HK-2 (cell line): Measurements from ENCODE around the gene FEV.
A peak's percentile ranks its signal among the peaks of the same experiment; 100 is the strongest.

Source experiments
- DNase-seq: peaks from one replicate; pipeline ENCODE4 v3.0.0-alpha.2; 2018; ENCODE audit not compliant: unreplicated experiment

FEV gene

DNA sequence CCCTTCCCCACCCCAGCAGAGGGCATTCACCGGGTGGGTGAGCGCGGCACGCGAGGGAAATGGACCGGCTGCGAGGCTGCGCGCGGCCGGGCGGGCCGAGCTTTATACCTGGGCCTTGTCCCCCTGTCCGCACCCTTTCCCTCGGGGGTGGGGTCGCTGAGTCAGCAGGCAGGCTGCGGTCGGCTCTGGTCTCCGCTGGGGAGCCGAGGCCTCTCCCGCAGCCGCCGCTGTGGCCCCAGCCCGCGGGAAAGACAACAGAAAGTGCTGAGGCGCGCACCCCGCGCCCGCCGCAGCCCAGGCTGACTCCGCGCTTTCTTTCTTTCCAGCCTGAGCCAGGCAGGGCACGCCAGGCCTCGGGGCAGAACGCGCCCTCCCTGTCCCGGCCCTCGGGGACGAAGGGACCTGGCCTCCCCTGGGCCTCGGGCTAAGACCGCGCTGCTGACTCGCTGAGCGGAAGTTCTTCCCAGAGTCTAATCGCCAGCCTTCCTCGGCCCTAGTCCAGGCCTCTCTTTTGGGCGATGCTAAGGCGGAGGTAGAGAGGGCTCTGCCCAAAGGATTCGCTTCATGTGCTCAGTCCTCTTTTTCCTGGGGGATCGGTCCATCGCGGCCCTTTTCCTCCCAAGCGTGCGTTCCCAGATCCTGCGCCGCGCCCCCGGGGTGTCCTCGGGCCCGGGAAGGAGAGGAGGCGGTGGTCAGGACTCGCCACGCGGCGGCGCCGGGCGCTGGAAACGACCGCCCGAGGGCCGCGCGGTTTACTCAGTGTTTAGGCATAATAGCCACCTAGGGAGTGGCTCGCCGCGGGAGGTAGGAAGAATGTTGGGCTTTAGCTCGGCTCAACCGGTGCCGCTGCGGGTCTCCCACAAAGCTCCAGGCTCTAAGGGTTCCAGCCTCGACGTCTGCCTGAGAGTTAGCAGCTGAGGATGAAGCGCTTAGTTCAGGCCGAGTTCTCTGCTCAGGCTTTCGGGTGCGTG lies 8.6 kb upstream of the FEV start, which contains the start of gene CRYBA2:
Gene CRYBA2, minus strand, starts transcription at position 78 of the 971 bp plus-strand sequence. CDS start 246 bp downstream, outside the sequence.
- peak; percentile 55 for DNase-seq

DNA sequence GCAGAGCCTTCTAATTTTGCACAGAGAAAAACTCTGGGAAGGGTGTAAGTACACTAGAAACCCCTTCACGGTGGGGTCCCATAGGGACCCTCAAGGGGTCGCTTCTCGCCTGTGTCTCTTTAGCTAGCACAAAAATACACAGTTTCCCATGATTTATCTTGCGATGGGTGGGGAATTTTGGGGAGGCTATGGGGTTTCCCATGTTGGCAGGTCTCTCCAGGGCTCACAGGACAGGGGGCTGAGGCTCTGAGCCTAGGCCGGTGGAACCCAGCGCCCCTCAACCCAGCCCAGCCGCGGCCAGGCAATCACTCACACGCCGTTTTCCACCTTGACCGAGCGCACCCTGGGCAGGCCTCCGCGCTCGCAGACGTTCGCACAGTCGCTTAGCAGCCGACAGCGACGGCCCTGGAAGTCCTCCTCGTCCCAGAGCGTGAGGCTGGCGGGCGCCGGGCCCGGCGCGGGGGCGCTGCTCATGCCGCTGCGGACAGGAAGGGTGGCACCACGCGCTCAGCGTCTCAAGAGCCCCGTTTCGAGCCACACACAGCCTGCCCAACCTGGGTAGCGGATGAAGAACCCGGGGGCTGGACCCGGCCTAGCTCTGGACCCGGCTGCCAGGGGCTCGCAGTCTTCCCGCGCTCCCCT lies 7.8 kb upstream of the FEV start:
- no peak for DNase-seq

DNA sequence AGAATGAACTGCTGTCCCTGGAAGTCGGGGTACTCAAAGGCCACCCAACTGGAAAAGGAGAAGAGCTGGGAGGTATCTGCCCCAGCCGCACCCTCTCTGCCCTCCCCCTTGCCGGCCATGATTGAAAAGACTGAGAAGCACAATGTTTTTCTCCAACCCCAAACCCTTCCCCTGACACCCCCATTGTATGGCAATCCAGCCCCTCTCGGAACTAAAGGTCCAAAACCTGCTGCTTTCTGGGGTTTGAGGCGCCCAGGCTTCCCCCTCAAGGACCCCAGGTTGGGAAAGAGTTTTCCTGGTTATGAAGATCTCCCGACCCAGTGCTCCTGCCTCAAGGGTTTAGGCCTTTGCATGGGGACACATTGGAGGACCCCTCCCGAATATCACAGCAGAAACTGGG lies 7.2 kb upstream of the FEV start:
- DNase-seq = no peak

DNA sequence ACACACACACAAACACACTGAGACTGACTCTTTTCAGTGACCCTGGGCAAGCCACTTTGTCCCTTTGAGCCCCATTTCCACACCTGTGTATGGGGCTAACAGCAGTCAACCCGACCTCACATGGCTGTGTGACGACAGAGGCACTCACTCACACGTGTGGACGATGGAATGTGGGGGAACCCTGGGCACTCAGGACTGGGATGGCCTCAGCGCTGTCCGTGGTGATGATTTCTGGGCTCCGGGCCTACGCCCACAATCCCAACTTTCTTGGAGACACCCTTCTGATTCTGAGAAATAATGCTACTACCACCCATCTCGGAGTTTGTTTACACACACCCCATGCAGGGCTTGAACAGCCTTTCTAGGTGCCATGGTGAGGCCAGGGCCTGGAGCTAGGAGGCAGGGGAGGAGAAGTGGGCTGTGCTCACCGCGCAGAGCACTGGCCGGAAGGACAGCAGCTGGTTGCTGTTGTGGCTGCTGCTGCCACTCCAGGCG lies 6.7 kb upstream of the FEV start:
- DNase-seq = no peak

DNA sequence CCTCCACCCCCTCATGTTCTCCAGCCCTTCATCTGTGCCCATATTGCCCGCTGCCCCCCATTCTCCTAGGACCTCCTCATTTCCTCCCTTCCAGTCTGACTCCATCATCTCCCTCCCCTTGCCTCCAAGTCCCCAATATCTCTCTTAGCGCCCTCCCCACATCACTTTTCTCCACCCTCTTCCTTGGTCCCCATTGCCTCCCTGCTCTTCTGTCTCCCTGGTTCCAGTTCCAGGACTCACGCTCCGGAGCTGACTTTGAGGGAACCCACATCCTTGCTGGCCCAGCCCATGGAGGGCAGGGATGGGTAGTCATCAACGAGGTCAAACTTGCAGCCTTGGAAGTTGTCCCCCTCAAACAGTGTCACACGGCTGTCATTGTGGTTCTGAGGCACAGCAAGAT lies 5.6 kb upstream of the FEV start:
- DNase-seq = no peak

DNA sequence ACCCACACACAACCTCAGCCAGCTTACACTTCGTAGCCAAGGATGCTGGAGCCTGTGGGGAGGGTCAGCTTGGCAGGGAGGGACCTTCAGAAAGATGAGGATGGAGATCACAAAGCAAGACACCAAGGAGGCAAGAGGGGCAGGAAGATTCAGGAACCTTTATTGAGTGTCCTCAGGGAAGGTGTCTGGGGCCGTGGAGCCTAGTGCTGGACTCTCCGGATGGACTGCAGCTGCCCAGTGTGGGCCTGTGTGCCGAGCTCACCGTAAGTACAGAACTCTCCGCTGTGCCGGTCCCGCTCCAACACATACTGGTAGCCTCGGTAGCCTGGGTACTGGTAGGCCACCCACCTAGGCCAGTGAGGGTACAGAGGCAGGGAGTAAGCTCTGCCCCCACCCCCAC lies 5.1 kb upstream of the FEV start:
- DNase-seq = no peak

DNA sequence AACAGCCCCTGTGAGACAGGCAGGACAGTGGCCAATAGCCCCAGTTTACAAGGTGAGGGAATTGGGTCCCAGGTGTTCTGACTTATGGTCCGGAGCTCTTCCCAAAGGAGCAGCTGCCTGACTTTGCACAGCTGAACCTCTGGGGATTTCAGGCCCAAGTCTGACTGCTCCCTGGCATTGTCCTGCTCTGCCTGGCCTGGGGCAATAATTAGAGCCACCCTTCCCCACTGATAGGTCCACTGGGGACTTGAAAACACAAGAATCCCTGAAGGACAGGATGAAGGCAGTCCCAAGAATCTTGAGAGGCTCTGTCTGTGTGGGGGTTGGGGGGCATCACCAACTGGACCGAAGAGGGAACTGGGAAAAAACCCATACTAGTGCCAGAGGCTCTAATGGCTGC lies 3.7 kb upstream of the FEV start:
- DNase-seq = no peak

DNA sequence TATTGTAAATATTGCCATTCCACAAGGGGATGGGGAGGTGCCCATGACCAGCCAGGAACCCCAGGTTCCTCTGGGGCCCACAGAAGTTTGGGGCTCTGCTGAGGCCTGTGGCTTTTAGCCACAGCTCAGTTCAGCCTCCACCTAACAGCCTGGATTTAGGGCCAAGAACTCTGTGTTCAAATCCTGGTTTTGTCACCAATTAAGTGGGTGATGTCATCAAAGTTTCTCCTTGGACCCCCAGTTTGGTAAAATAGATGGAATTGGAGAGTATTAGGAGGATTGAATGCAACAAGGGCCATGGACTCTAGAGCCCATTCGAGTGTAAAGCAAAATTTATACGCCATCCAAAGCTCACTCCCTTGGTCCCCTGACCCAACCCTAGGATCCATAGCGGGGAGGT lies 3.2 kb upstream of the FEV start:
- no peak for DNase-seq

DNA sequence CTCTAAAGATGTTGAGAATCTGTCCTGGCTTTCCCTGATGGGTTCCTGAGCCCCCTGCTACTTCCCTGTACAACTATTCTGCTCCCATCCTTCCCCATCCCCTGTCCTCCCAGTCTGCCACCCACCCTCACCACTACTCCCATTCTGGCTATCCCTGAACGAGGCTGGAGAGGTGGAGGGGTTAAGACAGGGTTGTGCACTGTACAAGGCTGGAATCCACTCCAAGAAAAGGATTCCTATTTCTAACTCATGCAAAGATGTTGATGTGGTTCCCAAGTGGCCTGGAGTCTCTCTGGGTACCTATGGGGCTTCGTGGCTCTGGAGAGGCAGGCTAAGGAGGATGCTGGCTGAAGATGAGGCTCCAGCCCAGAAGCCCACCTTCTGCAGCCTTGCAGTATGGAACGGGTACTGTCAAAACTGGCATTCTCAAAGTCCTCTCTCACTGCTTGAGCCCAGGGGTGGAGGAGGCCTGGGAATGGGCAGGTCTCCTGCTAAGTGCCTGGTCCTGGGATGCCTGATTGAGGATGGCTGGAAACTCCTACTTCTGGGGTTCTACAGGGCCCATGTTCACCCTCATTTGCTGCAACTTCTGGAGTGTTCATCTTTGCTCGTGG lies 1.3 kb upstream of the FEV start:
- no peak for DNase-seq

DNA sequence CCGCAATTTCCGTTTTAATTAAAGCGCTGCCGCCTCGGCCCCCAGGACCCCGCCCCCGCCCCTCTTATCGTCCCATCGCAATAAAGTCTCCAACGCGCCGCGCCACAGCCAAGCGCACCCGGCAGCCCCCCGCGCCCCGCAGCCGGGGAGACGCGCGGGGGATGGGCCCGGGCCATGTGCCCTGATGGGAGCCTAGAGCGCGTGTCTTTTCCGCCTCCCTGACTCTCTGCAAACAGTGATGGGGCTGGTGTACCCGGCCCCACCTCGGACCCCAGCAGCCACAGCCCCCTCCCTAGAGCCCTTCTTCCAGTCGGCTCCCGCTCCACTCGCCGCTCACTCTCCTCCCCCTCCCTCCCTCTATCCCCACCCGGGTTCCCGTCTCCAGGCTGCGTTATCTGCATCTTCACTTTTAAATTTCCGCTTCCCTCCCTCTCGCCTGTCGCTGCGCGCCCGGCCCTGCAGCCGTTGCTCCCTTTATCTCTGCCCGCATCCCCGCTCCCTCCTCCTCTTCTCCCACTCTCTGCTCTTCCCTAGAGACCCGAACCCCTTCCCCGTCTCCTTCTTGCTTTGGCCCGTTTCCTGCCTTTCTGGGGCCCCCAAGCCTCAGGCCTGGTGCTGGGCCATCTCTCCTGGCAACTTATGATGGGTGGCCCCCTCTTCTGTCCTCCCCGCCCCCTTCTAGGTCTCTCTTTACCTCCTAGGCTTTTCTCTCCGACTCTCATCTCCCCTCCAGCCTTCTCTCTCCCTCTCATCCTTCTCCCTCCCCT lies 524 bp upstream of the FEV start:
- no peak for DNase-seq

DNA sequence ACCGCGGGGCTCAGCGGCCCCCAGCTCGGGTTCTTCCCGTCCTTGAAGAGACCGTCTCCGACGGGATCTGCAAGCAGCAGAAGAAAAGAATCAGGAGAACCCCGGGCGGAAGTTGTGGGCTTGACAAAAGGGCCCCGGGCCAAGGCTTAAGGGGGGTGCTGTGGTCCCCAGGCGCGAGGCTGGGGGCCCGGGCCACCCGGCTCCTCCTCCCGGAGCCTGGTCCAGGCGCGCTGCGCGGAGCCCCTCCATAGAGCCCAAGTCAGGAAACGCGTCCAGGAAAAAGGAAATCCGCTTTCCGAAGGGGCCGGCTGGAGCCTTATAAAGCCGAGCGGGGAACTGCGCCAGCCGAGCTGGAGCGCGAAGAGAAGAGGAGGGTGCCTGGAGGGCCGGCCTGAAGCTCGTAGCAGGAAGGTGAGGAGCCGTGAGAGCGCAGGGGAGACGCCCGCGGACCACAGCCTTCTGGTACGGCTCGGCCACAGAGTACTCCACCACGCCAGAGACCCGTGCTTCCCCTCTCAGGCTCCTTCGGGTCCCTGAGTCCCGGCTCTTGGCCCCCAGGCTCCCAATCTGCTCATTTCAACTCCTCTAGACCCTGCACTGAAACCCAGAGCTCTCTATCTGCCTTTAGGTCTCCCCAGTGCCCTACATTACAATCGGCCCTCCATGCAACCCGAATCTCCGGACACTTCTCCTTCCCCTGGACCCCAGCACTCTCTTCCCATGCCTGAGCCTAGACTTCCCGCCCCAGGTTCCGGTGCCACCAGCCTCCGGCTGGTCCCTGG lies 554 bp downstream of the FEV start:
- DNase-seq = no peak

DNA sequence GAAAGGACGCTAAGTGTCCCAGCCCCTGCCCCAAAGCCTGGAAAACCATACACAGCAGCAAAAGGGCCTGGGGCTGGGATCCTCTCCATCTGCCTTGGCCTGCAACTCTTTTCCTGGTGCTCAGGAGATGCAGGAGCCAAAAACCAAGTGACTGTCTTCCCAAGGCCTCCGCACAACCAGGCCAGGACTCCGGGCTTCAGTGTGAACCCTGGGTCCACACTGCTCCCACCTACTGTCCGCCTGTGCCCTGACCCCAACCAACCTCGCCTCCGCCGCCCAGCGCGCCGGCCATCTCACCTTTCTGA lies 1.1 kb downstream of the FEV start:
- no peak for DNase-seq

DNA sequence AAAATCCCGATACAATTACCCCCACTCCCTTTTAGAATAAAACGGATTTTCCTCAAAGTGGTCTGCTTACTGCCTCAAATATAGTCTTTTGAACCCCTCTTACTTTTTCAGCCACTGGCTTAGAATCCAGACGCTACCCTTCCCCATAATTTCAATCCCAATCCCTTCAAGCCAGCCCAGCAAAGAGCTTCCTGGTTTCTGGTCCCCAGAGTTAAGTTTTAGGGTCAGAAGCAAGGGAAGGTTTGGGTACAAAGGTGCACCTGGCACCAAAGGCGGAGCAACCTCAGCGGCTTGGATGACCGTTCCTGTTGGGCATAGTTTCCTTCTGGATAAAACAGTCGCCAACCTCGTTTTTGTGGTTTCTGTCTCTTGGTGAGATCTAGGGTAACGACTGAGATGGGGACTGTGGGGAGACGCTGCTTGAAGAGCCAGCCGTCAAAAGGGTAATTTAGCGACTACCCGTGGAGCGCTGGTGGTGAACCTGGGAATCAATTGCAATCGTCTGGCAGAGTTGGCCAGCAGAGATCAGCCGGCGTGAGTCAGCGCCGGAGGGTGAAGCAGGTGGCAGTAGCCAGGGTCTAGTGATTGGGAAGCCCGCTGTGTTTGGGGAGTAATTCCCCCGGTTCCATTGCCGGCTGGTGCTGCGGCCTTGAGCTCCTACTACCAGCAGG lies 1.6 kb downstream of the FEV start:
- no peak for DNase-seq

DNA sequence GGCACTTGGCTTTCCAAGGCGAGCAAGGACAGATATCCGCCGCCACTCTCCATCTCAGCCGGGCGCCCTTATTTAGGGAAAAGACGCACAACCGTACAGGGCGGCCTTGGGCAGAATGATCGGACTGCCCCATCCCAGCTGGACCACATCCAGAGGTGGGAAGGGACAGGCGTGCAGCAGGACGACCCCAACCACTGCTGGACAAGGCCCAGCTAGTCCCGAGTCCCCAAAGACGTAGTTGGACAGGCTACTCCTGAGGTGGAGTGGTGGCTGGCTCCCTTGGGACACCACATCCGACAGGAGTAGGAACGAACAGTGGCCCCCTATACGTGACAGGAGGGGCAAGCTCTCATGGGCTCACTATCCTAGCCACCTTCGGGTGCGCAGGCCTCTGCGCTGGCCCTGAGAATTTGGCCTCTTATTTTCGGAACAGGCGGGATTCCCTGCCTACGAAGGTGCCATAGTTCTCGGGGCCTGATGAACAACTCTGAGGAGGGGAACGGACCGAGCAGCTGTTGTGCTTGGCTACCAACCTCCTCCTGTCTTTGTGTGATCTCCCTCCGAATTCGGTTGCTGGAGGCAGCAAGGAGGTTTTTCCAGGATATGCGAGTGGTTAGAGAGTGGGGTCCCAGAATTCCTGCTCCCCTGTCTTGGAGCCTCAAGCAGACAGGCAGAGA lies 2.3 kb downstream of the FEV start:
- DNase-seq = no peak

DNA sequence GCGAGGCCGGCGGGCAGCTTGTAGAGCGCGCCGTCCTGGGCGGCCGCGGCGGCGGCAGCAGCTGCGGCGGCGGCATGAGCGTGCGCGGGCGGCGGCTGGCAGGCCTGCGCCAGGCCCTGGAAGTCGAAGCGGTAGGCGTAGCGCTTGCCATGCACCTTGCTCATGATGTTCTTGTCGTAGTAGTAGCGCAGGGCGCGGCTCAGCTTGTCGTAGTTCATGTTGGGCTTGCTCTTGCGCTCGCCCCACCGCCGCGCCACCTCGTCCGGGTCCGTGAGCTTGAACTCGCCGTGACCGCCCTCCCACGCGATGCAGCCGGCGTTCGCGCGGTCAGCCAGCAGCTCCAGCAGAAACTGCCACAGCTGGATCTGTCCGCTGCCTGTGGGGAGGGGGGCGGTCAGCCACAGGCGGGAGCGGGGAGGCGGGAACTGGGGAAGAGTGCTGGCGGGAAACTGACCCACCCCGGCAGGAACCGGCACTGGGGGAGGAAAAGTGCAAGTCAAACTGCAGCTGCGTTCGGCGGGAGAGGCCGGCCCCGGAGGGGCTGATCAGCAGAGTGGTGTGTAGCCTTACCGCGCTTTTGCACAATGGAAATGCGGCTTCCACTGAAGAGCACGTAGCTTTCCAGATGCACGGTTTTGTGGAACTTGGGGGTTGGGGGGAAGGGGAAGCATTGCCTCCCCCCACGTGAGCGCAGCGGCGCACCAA lies 3.0 kb downstream of the FEV start:
- no peak for DNase-seq

DNA sequence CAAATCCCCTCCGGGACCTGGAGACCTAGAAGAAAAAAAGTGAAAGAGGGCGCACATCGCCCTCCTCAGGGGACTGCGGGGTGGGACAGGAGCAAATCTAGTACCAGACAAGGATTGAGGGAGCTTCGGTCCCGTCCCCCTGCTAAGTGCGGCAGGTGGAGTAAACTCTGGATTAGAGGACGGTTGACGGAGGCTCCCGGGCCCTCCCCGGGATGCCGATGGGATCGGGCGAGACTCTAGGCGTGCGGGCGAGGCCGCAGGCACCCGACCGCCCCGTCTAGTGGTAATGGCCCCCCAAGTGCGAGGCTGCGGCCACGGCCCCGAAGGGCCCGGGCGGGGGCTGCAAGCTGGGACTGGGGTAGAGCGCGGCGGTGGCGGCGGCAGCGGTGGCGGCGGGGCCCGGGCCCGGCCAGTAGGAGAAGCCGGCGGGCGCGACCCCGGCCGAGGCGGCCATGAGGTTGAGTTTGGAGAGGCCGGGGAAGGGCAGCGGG lies 3.5 kb downstream of the FEV start:
- DNase-seq = no peak

DNA sequence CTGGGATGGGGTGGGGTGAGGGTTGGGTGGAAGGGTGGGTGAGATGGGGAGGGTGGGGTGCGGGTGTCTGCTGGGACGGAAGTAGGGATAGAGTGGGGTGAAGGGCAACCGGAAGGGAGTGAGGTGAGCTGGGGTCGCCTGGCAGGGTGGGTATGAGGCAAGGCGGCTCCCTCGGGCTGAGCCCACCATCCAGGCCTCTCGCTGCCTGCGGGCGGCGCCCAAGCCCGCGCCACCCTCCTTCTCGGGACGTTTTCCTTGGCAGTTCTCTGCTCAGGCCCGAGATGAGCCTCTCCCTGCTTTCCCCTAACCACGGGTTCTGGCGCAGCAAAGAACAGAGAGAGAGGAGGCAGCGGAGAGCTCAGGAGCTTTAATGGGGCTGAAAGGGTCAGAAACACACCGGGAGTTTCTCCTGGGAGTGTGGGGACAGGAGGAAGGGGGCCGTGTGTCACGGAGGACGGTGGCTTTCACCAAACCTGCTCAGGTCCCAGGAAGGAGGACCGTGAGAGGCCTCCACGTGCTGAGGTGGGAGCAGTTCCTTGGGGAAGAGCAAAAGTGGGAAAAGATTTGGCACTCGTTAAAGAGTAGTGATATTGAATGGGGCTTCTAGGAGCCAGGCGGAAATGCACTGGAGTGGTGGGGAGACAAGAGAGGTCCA lies 4.1 kb downstream of the FEV start:
- no peak for DNase-seq

DNA sequence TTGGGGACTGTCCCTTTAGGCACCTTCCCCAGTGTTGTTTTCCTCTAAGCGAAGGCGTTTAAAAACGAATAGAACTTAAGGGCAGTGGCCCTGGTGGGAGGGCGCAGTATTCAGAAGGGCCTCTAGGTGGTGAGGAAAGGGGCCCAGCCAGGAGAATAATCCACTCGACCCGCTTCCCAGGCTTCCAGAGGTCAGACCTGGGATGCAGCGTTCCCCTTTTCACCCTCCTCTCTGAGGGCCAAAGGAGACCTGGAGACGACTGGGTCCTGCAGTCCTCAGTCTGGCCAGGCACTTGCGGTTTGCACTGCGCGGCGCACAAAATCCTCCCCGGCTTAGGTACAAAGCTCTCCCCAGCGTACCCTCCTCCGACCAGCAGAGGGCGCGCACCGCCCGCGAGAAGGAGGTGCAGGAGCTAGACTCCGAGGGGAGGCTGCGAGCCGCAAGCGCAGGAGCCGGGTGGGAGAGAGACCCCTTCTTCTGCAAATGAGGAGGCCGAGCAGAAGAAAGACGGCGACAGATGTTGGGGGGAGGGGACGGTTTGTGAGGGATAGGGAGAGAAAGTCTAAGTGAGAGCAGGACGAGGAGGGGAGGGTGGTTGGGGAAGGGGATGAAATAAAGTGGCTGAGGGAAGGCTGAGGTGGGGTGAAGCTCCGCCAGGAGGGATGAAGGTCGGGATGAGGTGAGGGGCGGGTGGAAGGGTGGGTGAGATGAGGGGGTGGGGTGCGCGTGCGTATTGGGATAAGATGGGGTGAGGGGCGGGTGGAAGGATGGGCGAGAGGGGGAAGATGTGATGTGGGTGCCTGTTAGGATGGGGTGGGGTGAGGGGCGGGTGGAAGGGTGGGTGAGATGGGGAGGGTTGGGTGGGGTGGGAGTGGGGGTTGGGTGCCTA lies 4.9 kb downstream of the FEV start:
- DNase-seq = peak; percentile 85
